ENCODE results near the gene CEP41.

GRCh38 chr7:130383187-130383980, 57.4 kb downstream of the CEP41 start:
- no peak for TF ChIP-seq CTCF (IDR thresholded peaks at IDR 0.05)
- TF ChIP-seq POLR2A (IDR thresholded peaks at IDR 0.05), result no peak
